Colon (tissue), 2 donors: ENCODE measurements around the gene CCDC91.
A peak's percentile ranks its signal among the peaks of the same experiment; 100 is the strongest.
"Not testable (repeated sequence)": the region's sequence is repeated elsewhere in the genome, so short reads cannot be mapped to it uniquely, and the experiment has no call there.

Source experiments
- FAIRE-seq: peaks from 2 replicates; lab custom pipeline; 2012; peaks lifted over from hg19 to GRCh38; lab: Jason Lieb, UNC
- donor health status: control.
- donor health status: control.

The CCDC91 gene

GRCh38 chr12:28186500-28186899, 3.8 kb upstream of the CCDC91 start:
- FAIRE-seq = no peak

DNA sequence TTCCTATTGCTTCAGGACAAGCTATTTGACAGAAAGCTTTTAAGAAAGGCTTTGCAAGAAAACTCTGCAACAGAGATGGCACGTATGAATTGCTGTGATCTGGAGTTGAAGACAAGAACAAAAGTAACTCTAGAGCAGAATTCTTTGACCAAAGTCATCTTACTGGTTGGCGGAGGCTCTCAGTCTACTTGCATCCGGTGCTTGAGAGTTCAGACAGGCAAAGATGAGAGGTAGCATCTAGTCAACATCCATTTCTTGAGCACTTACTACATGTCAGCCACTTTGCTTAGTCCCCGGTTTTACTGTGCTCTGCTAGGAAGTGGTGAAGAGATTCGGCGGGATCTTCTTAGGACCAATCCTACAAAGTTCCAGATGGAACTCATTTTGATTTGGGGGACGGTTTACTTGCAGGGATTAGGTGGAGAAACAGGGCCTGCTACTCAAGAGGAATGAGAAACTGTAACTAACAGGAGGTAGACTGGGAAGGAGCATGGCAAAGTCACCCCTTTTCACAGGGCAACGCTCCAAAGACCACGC, 404 bp upstream of the CCDC91 start:
- FAIRE-seq = no peak

- FAIRE-seq = no peak
These were observed 1.1 kb downstream of the CCDC91 start for GRCh38 chr12:28191051-28192048.

GRCh38 chr12:28192125-28192524, 1.9 kb downstream of the CCDC91 start:
- no peak for FAIRE-seq

DNA sequence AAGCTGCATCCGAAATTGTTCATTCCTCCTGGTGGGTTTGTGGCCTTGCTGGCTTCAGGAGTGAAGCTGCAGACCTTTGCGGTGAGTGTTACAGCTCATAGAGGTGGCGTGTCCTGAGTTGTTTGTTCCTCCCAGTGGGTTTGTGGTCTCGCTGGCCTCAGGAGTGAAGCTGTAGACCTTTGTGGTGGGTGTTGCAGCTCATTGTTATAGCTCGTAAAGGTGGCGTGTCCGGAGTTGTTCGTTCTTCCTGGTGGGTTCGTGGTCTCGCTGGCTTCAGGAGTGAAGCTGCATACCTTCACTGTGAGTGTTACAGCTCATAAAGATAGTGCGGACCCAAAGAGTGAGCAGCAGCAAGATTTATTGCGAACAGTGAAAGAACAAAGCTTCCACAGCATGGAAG, 4.4 kb downstream of the CCDC91 start:
- FAIRE-seq = not testable (repeated sequence)

GRCh38 chr12:28201136-28201535, 10.9 kb downstream of the CCDC91 start:
- not testable (repeated sequence) for FAIRE-seq

GRCh38 chr12:28202374-28203130, 12.3 kb downstream of the CCDC91 start:
- no peak for FAIRE-seq

GRCh38 chr12:28209782-28210181, 19.5 kb downstream of the CCDC91 start:
- peak; percentile 61 for FAIRE-seq

GRCh38 chr12:28212182-28212581, 21.9 kb downstream of the CCDC91 start:
- FAIRE-seq = no peak

DNA sequence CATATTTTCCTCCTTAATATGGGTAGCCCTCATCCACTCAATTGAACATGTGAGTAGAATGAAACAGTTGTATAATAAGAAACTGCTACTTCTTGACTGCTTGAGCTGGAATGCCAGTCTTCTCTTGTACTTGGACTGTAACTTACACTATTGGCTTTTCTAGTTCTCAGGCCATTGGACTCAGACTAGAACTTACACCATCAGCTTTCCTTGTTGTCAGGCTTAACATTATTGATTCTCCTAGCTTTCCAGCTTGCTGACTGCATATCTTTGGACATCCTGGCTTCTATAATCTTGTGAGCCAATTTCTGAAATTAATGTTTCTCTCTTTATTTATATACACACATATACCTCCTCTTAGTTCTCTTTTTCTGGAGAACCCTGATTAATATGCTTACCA, 24.8 kb downstream of the CCDC91 start:
- no peak for FAIRE-seq

- FAIRE-seq = no peak
These were observed 25.8 kb downstream of the CCDC91 start for GRCh38 chr12:28216016-28216415.

GRCh38 chr12:28217805-28218204, 27.5 kb downstream of the CCDC91 start:
- FAIRE-seq = no peak

DNA sequence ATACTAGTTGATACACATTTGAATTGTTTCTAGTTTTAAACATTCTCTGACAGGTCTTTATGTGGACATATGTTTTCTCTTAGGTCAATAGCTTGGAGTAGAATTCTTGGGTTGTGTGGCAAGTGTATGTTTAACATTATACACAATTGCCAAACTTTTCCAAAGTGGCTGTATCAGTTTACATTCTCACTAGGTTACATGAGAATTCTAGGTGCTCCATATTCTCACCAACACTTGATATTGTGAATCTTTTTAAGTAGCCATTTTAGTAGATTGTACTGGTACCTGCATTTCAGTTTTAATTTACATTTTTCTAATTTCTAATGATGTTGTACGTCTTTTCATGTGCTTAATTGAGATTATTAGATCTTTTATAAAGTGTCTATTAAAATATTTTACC, 28.6 kb downstream of the CCDC91 start:
- FAIRE-seq = no peak

DNA sequence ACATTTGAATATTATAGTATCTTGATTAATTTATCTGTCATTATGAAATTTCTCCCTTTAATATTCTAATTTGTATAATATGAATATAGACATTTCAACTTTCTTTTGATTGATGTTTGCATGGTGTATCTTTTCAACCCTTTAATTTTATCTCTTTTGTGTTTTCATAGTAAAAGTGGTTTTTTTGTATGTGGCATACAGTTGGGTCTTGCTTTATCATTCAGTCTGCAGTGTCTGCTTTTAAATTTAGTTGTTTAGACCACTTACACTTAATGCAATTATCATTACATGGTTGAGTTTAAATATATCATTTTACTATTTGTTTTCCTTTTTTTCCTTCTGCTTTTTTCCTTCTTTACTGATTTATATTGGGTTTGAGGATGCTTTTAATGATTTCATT, 29.6 kb downstream of the CCDC91 start:
- FAIRE-seq = no peak

GRCh38 chr12:28222081-28222700, 31.9 kb downstream of the CCDC91 start:
- no peak for FAIRE-seq

- no peak for FAIRE-seq
These were observed 32.8 kb downstream of the CCDC91 start for GRCh38 chr12:28223025-28223554.

DNA sequence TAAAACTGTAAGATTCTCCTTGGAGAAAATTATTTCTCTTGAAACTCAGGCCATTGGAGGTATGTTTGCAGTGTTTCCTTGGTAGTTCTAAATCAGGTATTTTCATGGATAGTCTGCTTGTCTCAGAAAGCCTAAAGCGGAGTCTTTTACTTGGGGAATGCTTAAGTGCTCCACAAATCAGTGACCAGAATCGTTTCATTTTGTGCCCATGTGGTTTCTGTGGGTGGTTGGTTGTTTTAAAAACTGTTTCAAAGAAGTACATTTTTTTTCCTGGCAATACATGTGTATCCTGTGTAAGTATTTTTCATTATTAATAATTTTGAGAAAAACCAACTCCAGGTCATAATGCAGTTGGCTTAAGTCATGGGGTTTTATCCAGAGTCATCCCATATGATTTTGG, 33.6 kb downstream of the CCDC91 start:
- FAIRE-seq = no peak

- FAIRE-seq = no peak
These were observed 36.4 kb downstream of the CCDC91 start for GRCh38 chr12:28226705-28227104.

DNA sequence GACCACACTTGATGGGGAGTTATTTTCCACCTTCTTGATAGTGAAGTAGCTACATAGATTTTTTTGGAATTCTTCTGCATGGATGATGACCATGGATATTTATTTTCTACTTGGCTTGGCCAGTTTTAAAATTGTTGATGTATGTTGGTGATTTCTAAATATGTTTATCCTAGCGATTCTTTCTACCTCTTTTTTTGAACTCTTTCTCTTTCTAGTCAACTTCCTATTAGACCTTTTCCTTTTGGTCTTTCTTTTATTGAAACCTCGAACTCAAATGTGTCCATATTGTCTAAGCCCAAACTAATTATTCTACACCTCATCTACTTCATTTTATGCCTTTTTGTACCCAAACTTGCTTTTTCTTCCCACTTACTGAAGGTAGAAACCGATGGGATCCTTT, 37.0 kb downstream of the CCDC91 start:
- FAIRE-seq = no peak

- FAIRE-seq = no peak
These were observed 41.0 kb downstream of the CCDC91 start for GRCh38 chr12:28231248-28231647.

DNA sequence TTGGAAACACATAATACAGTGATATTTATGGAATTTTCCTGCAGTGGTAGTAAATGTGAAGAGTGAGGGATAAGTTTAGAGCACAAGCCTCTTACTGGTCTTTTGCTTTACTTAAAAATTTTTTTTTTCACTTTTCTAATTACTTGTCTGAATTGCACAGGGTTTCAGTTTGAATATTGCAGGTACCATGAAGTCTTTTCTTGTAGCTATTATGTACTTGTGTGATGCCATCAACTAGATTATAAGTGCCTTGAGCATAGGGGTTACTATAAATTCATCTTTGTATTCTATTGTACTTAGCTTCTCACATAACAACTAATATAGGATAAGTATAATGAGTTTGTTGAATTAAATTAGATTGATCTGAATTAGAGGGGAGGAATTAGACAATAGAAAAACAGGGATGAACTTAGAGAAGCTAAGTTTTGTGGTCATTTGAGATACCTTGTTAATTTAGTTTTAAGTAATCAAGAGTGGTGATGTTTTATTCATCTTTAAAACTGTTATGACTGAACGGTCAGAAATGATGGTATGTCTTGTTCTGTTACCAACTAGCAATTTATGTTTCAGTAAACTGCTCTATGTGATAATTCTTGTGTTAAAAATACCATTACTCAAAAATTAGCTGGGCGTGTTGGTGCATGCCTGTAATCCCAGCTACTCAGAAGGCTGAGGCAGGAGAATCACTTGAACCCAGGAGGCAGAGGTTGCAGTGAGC, 42.1 kb downstream of the CCDC91 start:
- no peak for FAIRE-seq

GRCh38 chr12:28234444-28234843, 44.2 kb downstream of the CCDC91 start:
- no peak for FAIRE-seq
